Calu3 (cell line): Measurements from ENCODE around the gene ZC3H12A. TPM values are rescaled to one million over a fixed set of nuclear protein-coding genes. Genes with fewer than 3 reads are reported as not detected.

ENCODE experiments used
- BruUV-seq: library from RNA; stranded (reverse); fragments of 400-500 nt; replicated peaks from 2 replicates; lab custom pipeline; 2021; lab: Mats Ljungman, UMichigan
- CTCF ChIA-PET: fragments of 300-600 bp; sonication (Branson Sonifier 250); formaldehyde crosslinking; loops from one replicate; lab custom pipeline; 2022; ENCODE audit warnings: antibody characterized with exemption; lab: Charles Lee
- DNase-seq: peaks from one replicate; pipeline ENCODE4 v3.0.0; 2022
- H3K27ac Mint-ChIP-seq: one replicate; pipeline ENCODE4 v1.8.0; 2022; ENCODE audit warnings: mixed read lengths; ENCODE audit not compliant: unreplicated experiment
- H3K27me3 Mint-ChIP-seq: one replicate; pipeline ENCODE4 v1.8.0; 2022; ENCODE audit warnings: mixed read lengths; ENCODE audit not compliant: unreplicated experiment
- H3K36me3 Mint-ChIP-seq: one replicate; pipeline ENCODE4 v1.8.0; 2022; ENCODE audit warnings: mild to moderate bottlenecking, moderate library complexity, mixed read lengths; ENCODE audit not compliant: insufficient read depth, unreplicated experiment
- H3K4me1 Mint-ChIP-seq: one replicate; pipeline ENCODE4 v1.8.0; 2022; ENCODE audit warnings: mild to moderate bottlenecking, low read depth, mixed read lengths; ENCODE audit not compliant: unreplicated experiment
- H3K4me3 Mint-ChIP-seq: one replicate; pipeline ENCODE4 v1.8.0; 2022; ENCODE audit warnings: mild to moderate bottlenecking, low read depth, moderate library complexity, mixed read lengths; ENCODE audit not compliant: unreplicated experiment
- H3K9me3 Mint-ChIP-seq: one replicate; pipeline ENCODE4 v1.8.0; 2022; ENCODE audit warnings: low read depth, mixed read lengths; ENCODE audit not compliant: unreplicated experiment
- intact Hi-C: fragments of 100-400 bp; cut with micrococcal nuclease; formaldehyde crosslinking; loops from one replicate; pipeline ENCODE4 v1.10.0; 2022; ENCODE audit not compliant: unreplicated experiment
- total RNA-seq: library from RNA; stranded (reverse); gene quantifications from 2 replicates; pipeline ENCODE4 v1.2.3, GENCODE V29; 2022
- TF ChIP-seq, protein P1 (sequence below): fragments of 200-600 bp; IDR thresholded peaks from one replicate; pipeline ENCODE4 v1.8.0; 2022; ENCODE audit warnings: antibody characterized with exemption; ENCODE audit not compliant: unreplicated experiment

The ZC3H12A gene
- total RNA-seq, 1 experiment from 2014 or later = 94.1 TPM

DNA sequence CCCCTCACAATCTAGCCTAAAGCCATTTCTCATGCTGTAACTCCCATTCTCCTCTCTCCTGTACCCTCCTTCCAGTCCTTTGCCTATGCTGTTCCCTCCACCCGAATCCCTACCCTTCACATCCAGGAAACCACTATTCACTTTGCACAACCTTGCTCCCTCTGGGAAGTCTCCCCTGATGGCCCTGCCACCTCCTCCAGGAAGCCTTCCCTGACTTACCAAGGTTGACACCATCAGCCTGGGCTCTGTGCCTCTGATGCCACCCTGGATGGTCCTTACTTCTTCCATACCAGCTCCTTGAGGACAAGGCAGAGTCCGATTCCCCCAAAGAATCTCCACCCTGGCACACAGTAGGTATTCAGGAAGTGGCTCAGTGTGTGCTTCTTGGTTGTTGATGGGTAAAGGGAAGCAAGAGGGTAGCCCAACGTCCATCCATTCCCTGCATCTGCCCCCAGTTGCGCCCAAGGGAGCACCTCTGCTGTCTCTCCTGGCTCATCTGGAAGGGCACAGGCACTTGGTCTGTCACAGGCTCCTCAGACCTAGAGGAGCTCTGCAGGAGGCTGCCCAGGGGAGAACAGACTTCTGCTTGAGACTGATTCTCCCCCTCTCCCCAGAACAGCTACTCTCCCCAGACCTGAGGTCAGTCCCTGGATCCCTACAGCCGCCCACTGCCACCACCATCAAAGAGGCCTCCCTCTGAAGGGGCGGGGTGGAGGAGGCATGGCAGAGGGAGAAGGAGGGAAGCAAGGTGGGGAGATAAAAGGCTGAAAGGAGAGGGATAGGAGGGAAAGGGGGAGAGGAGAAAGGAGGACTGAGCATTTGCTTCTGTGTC lies 36.1 kb upstream of the ZC3H12A start:
- Mint-ChIP-seq H3K9me3 (no peaks in the 10 kb centered on the region), H3K36me3 (peaks cover 13% of the 10 kb centered on the region), H3K27ac (no peak overlapping the region), H3K4me3 (no peak overlapping the region), H3K4me1 (no peaks in the 10 kb centered on the region), H3K27me3 (peaks cover 24% of the 10 kb centered on the region)
- CTCF ChIA-PET = no interaction called here
- no TSS peak for BruUV-seq
- DNase-seq = no peak
- TF ChIP-seq, protein P1, sequence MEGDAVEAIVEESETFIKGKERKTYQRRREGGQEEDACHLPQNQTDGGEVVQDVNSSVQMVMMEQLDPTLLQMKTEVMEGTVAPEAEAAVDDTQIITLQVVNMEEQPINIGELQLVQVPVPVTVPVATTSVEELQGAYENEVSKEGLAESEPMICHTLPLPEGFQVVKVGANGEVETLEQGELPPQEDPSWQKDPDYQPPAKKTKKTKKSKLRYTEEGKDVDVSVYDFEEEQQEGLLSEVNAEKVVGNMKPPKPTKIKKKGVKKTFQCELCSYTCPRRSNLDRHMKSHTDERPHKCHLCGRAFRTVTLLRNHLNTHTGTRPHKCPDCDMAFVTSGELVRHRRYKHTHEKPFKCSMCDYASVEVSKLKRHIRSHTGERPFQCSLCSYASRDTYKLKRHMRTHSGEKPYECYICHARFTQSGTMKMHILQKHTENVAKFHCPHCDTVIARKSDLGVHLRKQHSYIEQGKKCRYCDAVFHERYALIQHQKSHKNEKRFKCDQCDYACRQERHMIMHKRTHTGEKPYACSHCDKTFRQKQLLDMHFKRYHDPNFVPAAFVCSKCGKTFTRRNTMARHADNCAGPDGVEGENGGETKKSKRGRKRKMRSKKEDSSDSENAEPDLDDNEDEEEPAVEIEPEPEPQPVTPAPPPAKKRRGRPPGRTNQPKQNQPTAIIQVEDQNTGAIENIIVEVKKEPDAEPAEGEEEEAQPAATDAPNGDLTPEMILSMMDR = no peak
- intact Hi-C loops = no loop called here

DNA sequence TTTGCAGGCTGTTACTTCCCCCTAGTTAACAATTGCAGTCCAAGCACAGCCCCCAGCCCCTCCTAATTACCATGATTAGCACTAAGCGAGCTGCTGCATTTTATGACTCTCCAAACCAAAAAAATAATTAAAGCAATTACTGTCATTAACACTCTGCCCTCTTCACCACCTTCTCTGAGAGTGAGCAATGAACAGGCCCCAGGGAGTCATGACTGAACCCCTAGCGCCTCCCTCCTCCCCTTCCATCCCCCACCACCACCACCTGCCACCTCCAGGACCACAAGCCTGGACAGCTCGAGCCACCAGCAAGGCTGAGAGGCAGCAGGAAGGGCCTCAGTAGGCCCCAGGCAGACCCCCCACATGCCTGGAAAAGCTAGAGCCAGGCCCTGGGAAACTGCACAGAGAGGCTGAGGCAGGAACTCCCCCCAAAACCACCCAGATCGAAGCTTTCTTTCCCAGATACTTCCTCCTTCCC lies 35.5 kb upstream of the ZC3H12A start:
- intact Hi-C loops = no loop called here
- Mint-ChIP-seq H3K4me1 (no peaks in the 10 kb centered on the region), H3K36me3 (peaks cover 13% of the 10 kb centered on the region), H3K9me3 (no peaks in the 10 kb centered on the region), H3K27me3 (peaks cover 26% of the 10 kb centered on the region), H3K4me3 (no peak overlapping the region), H3K27ac (no peak overlapping the region)
- TF ChIP-seq, protein P1 = no peak
- BruUV-seq = no TSS peak
- CTCF ChIA-PET = no interaction called here
- no peak for DNase-seq

DNA sequence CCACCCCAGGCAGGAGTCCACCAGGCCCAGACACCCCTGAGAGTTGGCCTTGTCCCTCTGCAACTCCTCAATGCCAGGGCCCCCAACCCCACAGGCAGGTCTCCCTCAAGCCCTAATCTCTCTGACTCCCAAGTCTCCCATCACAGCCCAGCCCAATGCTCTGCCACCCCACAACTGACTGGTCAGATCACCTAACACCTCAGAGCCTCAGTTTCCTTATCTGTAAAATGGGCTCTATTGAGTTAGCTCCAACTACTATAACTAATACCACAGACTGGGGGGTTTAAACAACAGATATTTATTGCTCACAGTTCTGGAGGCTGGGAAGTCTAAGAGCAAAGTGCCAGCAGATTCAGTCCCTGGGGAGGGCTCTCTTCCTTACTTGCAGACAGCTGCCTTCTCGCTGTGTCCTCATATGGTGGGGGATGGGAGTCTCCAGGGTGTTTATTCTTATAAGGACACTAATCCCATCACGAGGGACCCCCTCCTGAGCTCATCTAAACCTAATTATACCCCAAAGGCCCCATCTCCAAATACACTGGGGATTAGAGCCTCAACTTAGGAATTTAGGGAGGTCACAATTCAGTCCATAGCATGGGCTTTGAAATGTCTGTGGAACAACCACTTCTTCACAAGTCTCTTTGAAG lies 34.9 kb upstream of the ZC3H12A start:
- BruUV-seq = no TSS peak
- H3K4me3 Mint-ChIP-seq = no peak overlapping the region
- H3K4me1 Mint-ChIP-seq = no peaks in the 10 kb centered on the region
- CTCF ChIA-PET = no interaction called here
- H3K9me3 Mint-ChIP-seq = no peaks in the 10 kb centered on the region
- H3K27me3 Mint-ChIP-seq = peaks cover 26% of the 10 kb centered on the region
- H3K36me3 Mint-ChIP-seq = peaks cover 13% of the 10 kb centered on the region
- intact Hi-C loops = no loop called here
- no peak for DNase-seq
- TF ChIP-seq, protein P1 = no peak
- H3K27ac Mint-ChIP-seq = no peak overlapping the region

DNA sequence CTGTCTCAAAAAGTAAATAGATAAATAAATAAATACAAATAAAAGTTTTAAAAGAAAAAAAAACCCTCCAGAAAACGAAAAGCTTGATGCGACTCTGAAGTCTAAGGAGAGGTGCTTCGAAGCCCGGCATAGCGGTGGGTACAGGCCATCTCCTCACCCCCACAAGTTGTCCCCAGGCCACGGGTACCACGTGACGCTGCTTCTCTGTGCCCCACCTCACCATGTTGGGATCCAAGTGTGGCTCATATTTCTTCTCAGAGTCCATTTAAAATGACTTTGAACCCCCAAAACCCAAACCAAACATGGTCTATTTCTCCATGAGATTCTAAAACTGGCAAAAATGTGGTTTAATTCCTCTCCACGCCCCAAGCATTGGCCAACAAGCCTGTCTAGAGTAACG lies 32.9 kb upstream of the ZC3H12A start:
- CTCF ChIA-PET = no interaction called here
- Mint-ChIP-seq H3K27me3 (peaks cover 35% of the 10 kb centered on the region), H3K4me1 (no peaks in the 10 kb centered on the region)

More for the DNA sequence above, 32.9 kb upstream of the ZC3H12A start:
- no TSS peak for BruUV-seq
- no peak overlapping the region for H3K27ac Mint-ChIP-seq
- no peak for DNase-seq
- H3K9me3 Mint-ChIP-seq = no peaks in the 10 kb centered on the region
- TF ChIP-seq, protein P1 = no peak
- H3K4me3 Mint-ChIP-seq = no peak overlapping the region
- H3K36me3 Mint-ChIP-seq = peaks cover 6% of the 10 kb centered on the region
- intact Hi-C loops = no loop called here
